Measurements from ENCODE around the gene ZNF598. TPM values are rescaled to one million over a fixed set of nuclear protein-coding genes. Genes with fewer than 3 reads are reported as not detected.

The ZNF598 gene
- total and polyA plus RNA-seq, 10 of the 15 experiments (the other 5 are each of a cell fraction or from before 2014, with no cell fraction given) = 0.08 to 74.0 (median 14.4) TPM

DNA sequence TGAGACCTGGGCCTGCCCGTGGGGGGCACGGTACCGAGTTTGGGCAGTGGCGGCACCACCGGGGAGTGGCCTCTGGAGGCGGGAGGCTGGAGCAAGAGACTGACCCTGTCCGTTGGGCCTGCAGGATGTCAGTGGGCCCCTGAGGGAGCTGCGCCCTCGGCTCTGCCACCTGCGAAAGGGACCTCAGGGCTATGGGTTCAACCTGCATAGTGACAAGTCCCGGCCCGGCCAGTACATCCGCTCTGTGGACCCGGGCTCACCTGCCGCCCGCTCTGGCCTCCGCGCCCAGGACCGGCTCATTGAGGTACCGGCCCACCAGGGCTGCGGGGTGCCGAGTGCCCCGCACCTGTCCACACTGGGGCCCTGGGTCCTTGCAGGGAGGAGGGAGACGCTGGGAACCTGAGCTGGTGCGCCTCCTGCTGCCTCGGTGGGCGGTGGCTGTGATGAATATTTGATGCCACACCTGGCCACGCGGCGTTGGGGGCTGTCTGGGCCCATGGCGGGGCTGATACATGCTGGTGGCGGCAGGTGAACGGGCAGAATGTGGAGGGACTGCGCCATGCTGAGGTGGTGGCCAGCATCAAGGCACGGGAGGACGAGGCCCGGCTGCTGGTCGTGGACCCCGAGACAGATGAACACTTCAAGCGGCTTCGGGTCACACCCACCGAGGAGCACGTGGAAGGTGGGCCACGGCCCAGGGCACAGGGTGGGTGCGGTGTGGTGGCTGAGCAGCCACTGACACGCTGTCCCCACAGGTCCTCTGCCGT lies 26.8 kb upstream of the ZNF598 start:
- CTCF ChIA-PET = interaction anchor here (1.0 kb wide), 1 partner anchor 14 kb away, joined by 3 read pairs; no protein-coding TSS in a partner anchor

DNA sequence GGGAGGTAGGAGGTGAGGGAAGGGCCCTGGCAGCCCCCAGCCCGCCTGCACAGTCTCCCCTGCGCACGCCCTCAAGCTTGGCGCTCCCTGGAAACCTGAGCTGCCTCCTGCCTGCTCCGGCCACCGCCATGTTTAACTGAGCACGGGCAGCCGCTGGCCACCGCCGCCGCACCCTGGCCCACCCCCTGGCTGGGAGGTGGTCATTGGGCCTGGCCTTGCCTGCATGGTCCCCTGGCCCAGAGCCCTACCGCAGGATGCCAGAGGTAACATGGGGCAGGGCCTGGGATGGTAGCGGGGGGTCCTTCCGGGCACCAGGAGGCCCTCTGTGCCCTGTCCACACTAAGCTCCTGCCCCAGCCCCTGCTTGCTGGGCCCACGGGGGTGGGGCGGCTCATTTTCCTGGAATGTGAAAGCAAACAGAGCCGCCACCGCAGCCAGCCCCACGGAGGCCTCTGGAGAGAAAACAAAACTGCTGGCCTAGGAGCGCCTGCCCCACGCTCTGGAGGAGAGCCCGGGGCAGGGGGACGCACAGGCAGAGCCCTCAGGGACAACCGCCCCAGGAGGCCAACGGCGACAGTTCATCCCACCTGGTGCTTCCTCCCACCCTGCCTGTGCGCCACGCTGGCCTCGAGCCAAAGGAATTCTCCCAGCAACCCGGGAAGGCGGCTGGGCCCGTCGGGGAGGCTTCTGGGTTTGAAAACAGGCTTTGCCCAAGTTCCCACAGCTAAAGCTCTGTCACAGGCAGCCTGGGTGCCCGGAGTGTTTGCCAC lies 26.0 kb upstream of the ZNF598 start:
- BruUV-seq (replicated peaks) = no TSS peak
- no peak overlapping the region for H3K4me3 ChIP-seq
- intact Hi-C loops (cut with micrococcal nuclease; ENCODE audit: unreplicated experiment) = no loop called here
- ATAC-seq (no peak), DNase-seq (ENCODE audit: low read depth, low spot score) (no peak), FAIRE-seq (no peak)
- H3K4me1 ChIP-seq (ENCODE audit: control insufficient read depth, insufficient read depth, low read length) = no peaks in the 10 kb centered on the region
- H3K27ac ChIP-seq (ENCODE audit: control insufficient read depth, insufficient read depth) = no peak overlapping the region
- ChIA-PET RAD21 (ENCODE audit: unreplicated experiment) (no interaction called here), POLR2A (no interaction called here), CTCF (interaction anchor here (1.0 kb wide), 1 partner anchor 14 kb away, joined by 3 read pairs; no protein-coding TSS in a partner anchor), SMC1A (ENCODE audit: uncharacterized antibody, unreplicated experiment) (no interaction called here)
- H3K4me2 ChIP-seq (ENCODE audit: control insufficient read depth, insufficient read depth) = no peak overlapping the region
- no peaks in the 10 kb centered on the region for H4K20me1 ChIP-seq (ENCODE audit: control insufficient read depth, insufficient read depth)
- no peaks in the 10 kb centered on the region for H3K27me3 ChIP-seq (replicated peaks in 1 of 2; ENCODE audit: control insufficient read depth in 2 of 2, insufficient read depth in 2 of 2, low read length in 1 of 2)
- 67% methylated on average over 34 of the region's 34 CpGs for WGBS (ENCODE audit: insufficient coverage, insufficient replicate concordance, low lambda C conversion rate, missing lambda C conversion rate)
- H2AFZ ChIP-seq (ENCODE audit: control insufficient read depth, low read depth, low read length) = no peak overlapping the region
- no peak overlapping the region for H3K9ac ChIP-seq (ENCODE audit: control insufficient read depth, insufficient read depth, low read length)
- no peaks in the 10 kb centered on the region for H3K79me2 ChIP-seq (ENCODE audit: control insufficient read depth, insufficient read depth, low read length)
- H3K36me3 ChIP-seq (ENCODE audit: control insufficient read depth in 2 of 2, insufficient read depth in 2 of 2, low read length in 1 of 2) = no peaks in the 10 kb centered on the region
- no peak for TF ChIP-seq SMAD1 (IDR thresholded peaks at IDR 0.05; ENCODE audit: low read depth, partially characterized antibody)
- no peaks in the 10 kb centered on the region for H3K9me3 ChIP-seq (replicated peaks; ENCODE audit: control insufficient read depth, insufficient read depth, low read length)
- in situ Hi-C loops (cut with MboI) = no loop called here

More for the DNA sequence above, 26.8 kb upstream of the ZNF598 start:
- DNase-seq (ENCODE audit: low read depth, low spot score) (no peak), ATAC-seq (no peak), FAIRE-seq (no peak)
- Histone ChIP-seq H3K4me2 (ENCODE audit: control insufficient read depth, insufficient read depth) (no peak overlapping the region), H3K9ac (ENCODE audit: control insufficient read depth, insufficient read depth, low read length) (no peak overlapping the region), H4K20me1 (ENCODE audit: control insufficient read depth, insufficient read depth) (no peaks in the 10 kb centered on the region), H3K4me3 (no peak overlapping the region), H3K79me2 (ENCODE audit: control insufficient read depth, insufficient read depth, low read length) (no peaks in the 10 kb centered on the region), H2AFZ (ENCODE audit: control insufficient read depth, low read depth, low read length) (no peak overlapping the region), H3K27me3 (replicated peaks in 1 of 2; ENCODE audit: control insufficient read depth in 2 of 2, insufficient read depth in 2 of 2, low read length in 1 of 2) (no peaks in the 10 kb centered on the region), H3K4me1 (ENCODE audit: control insufficient read depth, insufficient read depth, low read length) (no peaks in the 10 kb centered on the region), H3K9me3 (replicated peaks; ENCODE audit: control insufficient read depth, insufficient read depth, low read length) (no peaks in the 10 kb centered on the region), H3K36me3 (ENCODE audit: control insufficient read depth in 2 of 2, insufficient read depth in 2 of 2, low read length in 1 of 2) (no peaks in the 10 kb centered on the region), H3K27ac (ENCODE audit: control insufficient read depth, insufficient read depth) (no peak overlapping the region)
- ChIA-PET RAD21 (ENCODE audit: unreplicated experiment) (no interaction called here), POLR2A (no interaction called here), SMC1A (ENCODE audit: uncharacterized antibody, unreplicated experiment) (no interaction called here)
- BruUV-seq (replicated peaks) = no TSS peak
- in situ Hi-C loops (cut with MboI) (no loop called here), intact Hi-C loops (cut with micrococcal nuclease; ENCODE audit: unreplicated experiment) (no loop called here)
- TF ChIP-seq TCF12 (IDR thresholded peaks at IDR 0.05; ENCODE audit: low read depth, low read length) (no peak), KAT2A (conservative IDR thresholded peaks at IDR 0.05; ENCODE audit: control insufficient read depth, low read depth, low read length) (no peak), ZNF384 (IDR thresholded peaks at IDR 0.05; ENCODE audit: borderline replicate concordance, low read depth, low read length) (no peak), CHD4 (IDR thresholded peaks at IDR 0.05) (no peak), SRF (IDR thresholded peaks at IDR 0.05; ENCODE audit: low read depth in 2 of 2, low read length in 2 of 2) (no peak), SMAD1 (IDR thresholded peaks at IDR 0.05; ENCODE audit: low read depth, partially characterized antibody) (no peak), LARP7 (IDR thresholded peaks at IDR 0.05) (no peak), ZNF207 (IDR thresholded peaks at IDR 0.05; ENCODE audit: borderline replicate concordance) (no peak), CBX5 (IDR thresholded peaks at IDR 0.05; ENCODE audit: low read depth) (no peak)
- TF ChIP-seq, protein P1, sequence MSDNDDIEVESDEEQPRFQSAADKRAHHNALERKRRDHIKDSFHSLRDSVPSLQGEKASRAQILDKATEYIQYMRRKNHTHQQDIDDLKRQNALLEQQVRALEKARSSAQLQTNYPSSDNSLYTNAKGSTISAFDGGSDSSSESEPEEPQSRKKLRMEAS (IDR thresholded peaks at IDR 0.05; ENCODE audit: low read depth, low read length) = no peak
- 75% methylated on average over 47 of the region's 47 CpGs for WGBS (ENCODE audit: insufficient coverage, insufficient replicate concordance, low lambda C conversion rate, missing lambda C conversion rate)
